22Rv1 (cell line): ENCODE measurements around the gene GALC.

Experiments used
- ZFX ChIP-seq: fragments of 450-650 bp; IDR thresholded peaks from 2 replicates; pipeline ENCODE4 v1.6.1; 2017; ENCODE audit warnings: antibody characterized with exemption, borderline replicate concordance
- TF ChIP-seq, protein P1 (sequence below): fragments of 450-650 bp; IDR thresholded peaks from 2 replicates; pipeline ENCODE4 v1.5.1; 2017; ENCODE audit warnings: mild to moderate bottlenecking

DNA sequence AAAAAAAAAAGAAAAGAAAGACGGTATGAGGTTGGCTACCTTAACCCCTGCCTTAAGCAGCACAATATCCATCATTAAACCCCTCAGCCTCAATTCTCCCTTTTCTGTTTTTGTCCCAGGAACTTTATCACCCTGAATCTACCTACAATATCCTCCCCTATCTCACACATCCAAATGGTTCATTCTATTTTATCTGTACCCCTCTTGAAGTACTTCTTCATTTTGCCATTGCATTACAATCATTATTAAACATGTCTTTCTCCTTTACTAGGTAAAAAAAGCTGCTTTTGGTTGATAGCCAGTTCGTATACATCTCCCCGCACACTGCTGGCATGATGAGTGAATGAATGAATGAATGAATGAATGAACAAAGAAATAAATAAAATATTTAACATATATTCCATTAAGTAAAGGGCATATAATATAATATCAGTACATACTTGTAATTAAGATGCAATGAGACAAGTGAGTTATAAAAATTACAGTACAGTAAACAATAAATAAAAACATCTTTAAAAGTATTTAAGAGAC, 11.6 kb upstream of the GALC start:
- TF ChIP-seq, protein P1, sequence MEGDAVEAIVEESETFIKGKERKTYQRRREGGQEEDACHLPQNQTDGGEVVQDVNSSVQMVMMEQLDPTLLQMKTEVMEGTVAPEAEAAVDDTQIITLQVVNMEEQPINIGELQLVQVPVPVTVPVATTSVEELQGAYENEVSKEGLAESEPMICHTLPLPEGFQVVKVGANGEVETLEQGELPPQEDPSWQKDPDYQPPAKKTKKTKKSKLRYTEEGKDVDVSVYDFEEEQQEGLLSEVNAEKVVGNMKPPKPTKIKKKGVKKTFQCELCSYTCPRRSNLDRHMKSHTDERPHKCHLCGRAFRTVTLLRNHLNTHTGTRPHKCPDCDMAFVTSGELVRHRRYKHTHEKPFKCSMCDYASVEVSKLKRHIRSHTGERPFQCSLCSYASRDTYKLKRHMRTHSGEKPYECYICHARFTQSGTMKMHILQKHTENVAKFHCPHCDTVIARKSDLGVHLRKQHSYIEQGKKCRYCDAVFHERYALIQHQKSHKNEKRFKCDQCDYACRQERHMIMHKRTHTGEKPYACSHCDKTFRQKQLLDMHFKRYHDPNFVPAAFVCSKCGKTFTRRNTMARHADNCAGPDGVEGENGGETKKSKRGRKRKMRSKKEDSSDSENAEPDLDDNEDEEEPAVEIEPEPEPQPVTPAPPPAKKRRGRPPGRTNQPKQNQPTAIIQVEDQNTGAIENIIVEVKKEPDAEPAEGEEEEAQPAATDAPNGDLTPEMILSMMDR, result no peak
- TF ChIP-seq ZFX, result no peak
